Panc1 (cell line): ENCODE measurements around the gene CCDC69. TPM values are rescaled to one million over a fixed set of nuclear protein-coding genes. Genes with fewer than 3 reads are reported as not detected.

Source experiments
- ATAC-seq: fragments of 200-7000 bp; cut with Tn5 transposase; 2 replicates; pipeline ENCODE4 v1.9.1; 2020; ENCODE audit warnings: mild to moderate bottlenecking, moderate library complexity
- BruUV-seq: library from RNA; stranded (reverse); fragments of 400-500 nt; replicated peaks from 2 replicates; lab custom pipeline; 2021; lab: Mats Ljungman, UMichigan
- CTCF ChIA-PET: fragments of 300-600 bp; sonication (Branson Sonifier 250); formaldehyde crosslinking; loops from one replicate; lab custom pipeline; 2022; ENCODE audit warnings: antibody characterized with exemption; lab: Charles Lee
- POLR2A ChIA-PET: fragments of 300-600 bp; sonication (Branson Sonifier 250); formaldehyde crosslinking; loops from one replicate; lab custom pipeline; 2022; ENCODE audit warnings: antibody characterized with exemption; lab: Charles Lee
- DNase-seq: peaks from one replicate; pipeline ENCODE4 v3.0.0-alpha.2; 2010; ENCODE audit warnings: low read depth, low spot score
- H3K27ac ChIP-seq: 2 replicates; pipeline ENCODE4 v1.5.1; 2011; ENCODE audit warnings: mild to moderate bottlenecking, low read length, inconsistent platforms
- H3K27me3 ChIP-seq: fragments of 200-500 bp; sonication (Bioruptor generic); 2 replicates; pipeline ENCODE4 v1.6.0; 2014; ENCODE audit warnings: low read length, inconsistent platforms; ENCODE audit not compliant: control insufficient read depth, insufficient read depth
- H3K36me3 ChIP-seq: fragments of 200-500 bp; sonication (Bioruptor generic); 2 replicates; pipeline ENCODE4 v1.5.1; 2014; ENCODE audit warnings: inconsistent platforms, mild to moderate bottlenecking, low read length, moderate library complexity; ENCODE audit not compliant: control insufficient read depth, insufficient read depth
- H3K4me1 ChIP-seq: 2 replicates; pipeline ENCODE4 v1.5.1; 2011; ENCODE audit warnings: inconsistent platforms, mild to moderate bottlenecking, low read length, moderate library complexity; ENCODE audit not compliant: control insufficient read depth, insufficient read depth
- H3K4me3 ChIP-seq, 2 experiments: 2 replicates each; pipeline ENCODE4 v1.5.1; 2011 to 2012; ENCODE audit warnings: low read depth in 2 of 2, low read length in 2 of 2, mild to moderate bottlenecking in 2 of 2, inconsistent platforms in 1 of 2, moderate library complexity in 1 of 2
- H3K9me3 ChIP-seq: fragments of 200-500 bp; sonication (Bioruptor generic); 2 replicates; pipeline ENCODE4 v1.5.1; 2014; ENCODE audit warnings: low read depth, mild to moderate bottlenecking, inconsistent platforms, low read length, moderate library complexity; ENCODE audit not compliant: control insufficient read depth, insufficient read depth
- POLR2AphosphoS5 ChIP-seq: IDR thresholded peaks from 2 replicates; pipeline ENCODE4 v1.6.1; 2012; ENCODE audit warnings: mild to moderate bottlenecking, low read depth, low read length, moderate library complexity
- SIN3A ChIP-seq: IDR thresholded peaks from 2 replicates; pipeline ENCODE4 v1.6.1; 2012; ENCODE audit warnings: low read depth, mild to moderate bottlenecking, low read length, moderate library complexity, borderline replicate concordance; ENCODE audit not compliant: insufficient read depth
- TCF7L2 ChIP-seq: IDR thresholded peaks from 2 replicates; pipeline ENCODE4 v1.6.1; 2011; ENCODE audit warnings: mild to moderate bottlenecking, low read depth, low read length, inconsistent platforms
- in situ Hi-C: cut with HindIII; loops from 2 replicates; pipeline ENCODE4 v1.10.0; 2016; ENCODE audit warnings: low sequenced_read_pairs, low pct_unique_long_range_greater_than_20kb
- intact Hi-C: fragments of 100-400 bp; cut with micrococcal nuclease; formaldehyde crosslinking; loops from one replicate; pipeline ENCODE4 v1.10.0; 2022; ENCODE audit not compliant: unreplicated experiment
- total RNA-seq: library from RNA; stranded (reverse); gene quantifications from one replicate; pipeline ENCODE4 v1.2.1, GENCODE V29; 2021; ENCODE audit not compliant: unreplicated experiment
- TF ChIP-seq, protein P1 (sequence below): fragments of 450-650 bp; IDR thresholded peaks from 2 replicates; pipeline ENCODE4 v1.5.1; 2017; ENCODE audit warnings: mild to moderate bottlenecking
- TF ChIP-seq, protein P2 (sequence below), 2 experiments: IDR thresholded peaks; 2 replicates each; pipeline ENCODE4 v1.6.1; 2011 to 2012; ENCODE audit warnings: low read depth in 2 of 2, control low read depth in 1 of 2, low read length in 1 of 2, mild to moderate bottlenecking in 1 of 2, moderate library complexity in 1 of 2; ENCODE audit not compliant: insufficient read depth in 1 of 2

The CCDC69 gene
- total RNA-seq, 1 experiment from 2014 or later = 2.1 TPM

DNA sequence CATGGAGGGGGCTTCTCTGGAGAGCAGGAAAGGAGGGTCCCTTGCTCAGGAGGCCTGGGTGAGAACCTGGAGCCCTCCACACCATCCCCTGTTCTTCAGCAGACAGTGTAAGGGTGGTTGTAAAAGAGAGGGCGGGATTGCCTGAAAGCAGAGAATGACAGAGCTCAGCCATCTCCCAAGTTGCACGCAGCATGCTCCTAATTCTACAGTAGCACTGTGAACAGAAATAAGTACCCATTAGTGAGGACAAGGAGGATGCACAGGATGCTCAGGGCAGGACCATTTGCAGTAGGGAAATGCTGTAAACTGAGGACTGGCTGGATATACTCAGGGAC, 8.4 kb downstream of the CCDC69 start:
- Histone ChIP-seq H3K27me3 (no peaks in the 10 kb centered on the region), H3K36me3 (no peaks in the 10 kb centered on the region), H3K4me3 (no peak overlapping the region), H3K27ac (no peak overlapping the region), H3K9me3 (no peaks in the 10 kb centered on the region), H3K4me1 (no peaks in the 10 kb centered on the region)
- in situ Hi-C loops = no loop called here
- ChIA-PET POLR2A (no interaction called here), CTCF (no interaction called here)
- DNase-seq (no peak), ATAC-seq (no peak)
- BruUV-seq = no TSS peak
- intact Hi-C loops = no loop called here
- no peak for TF ChIP-seq POLR2AphosphoS5
- TF ChIP-seq, protein P1, sequence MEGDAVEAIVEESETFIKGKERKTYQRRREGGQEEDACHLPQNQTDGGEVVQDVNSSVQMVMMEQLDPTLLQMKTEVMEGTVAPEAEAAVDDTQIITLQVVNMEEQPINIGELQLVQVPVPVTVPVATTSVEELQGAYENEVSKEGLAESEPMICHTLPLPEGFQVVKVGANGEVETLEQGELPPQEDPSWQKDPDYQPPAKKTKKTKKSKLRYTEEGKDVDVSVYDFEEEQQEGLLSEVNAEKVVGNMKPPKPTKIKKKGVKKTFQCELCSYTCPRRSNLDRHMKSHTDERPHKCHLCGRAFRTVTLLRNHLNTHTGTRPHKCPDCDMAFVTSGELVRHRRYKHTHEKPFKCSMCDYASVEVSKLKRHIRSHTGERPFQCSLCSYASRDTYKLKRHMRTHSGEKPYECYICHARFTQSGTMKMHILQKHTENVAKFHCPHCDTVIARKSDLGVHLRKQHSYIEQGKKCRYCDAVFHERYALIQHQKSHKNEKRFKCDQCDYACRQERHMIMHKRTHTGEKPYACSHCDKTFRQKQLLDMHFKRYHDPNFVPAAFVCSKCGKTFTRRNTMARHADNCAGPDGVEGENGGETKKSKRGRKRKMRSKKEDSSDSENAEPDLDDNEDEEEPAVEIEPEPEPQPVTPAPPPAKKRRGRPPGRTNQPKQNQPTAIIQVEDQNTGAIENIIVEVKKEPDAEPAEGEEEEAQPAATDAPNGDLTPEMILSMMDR = no peak
- no peak for TF ChIP-seq SIN3A
- TF ChIP-seq, protein P2, sequence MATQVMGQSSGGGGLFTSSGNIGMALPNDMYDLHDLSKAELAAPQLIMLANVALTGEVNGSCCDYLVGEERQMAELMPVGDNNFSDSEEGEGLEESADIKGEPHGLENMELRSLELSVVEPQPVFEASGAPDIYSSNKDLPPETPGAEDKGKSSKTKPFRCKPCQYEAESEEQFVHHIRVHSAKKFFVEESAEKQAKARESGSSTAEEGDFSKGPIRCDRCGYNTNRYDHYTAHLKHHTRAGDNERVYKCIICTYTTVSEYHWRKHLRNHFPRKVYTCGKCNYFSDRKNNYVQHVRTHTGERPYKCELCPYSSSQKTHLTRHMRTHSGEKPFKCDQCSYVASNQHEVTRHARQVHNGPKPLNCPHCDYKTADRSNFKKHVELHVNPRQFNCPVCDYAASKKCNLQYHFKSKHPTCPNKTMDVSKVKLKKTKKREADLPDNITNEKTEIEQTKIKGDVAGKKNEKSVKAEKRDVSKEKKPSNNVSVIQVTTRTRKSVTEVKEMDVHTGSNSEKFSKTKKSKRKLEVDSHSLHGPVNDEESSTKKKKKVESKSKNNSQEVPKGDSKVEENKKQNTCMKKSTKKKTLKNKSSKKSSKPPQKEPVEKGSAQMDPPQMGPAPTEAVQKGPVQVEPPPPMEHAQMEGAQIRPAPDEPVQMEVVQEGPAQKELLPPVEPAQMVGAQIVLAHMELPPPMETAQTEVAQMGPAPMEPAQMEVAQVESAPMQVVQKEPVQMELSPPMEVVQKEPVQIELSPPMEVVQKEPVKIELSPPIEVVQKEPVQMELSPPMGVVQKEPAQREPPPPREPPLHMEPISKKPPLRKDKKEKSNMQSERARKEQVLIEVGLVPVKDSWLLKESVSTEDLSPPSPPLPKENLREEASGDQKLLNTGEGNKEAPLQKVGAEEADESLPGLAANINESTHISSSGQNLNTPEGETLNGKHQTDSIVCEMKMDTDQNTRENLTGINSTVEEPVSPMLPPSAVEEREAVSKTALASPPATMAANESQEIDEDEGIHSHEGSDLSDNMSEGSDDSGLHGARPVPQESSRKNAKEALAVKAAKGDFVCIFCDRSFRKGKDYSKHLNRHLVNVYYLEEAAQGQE (IDR thresholded peaks at IDR 0.05; ENCODE audit: insufficient read depth in 1 of 2, low read depth in 2 of 2, low read length in 1 of 2) = no peak
- no peak for TF ChIP-seq TCF7L2

DNA sequence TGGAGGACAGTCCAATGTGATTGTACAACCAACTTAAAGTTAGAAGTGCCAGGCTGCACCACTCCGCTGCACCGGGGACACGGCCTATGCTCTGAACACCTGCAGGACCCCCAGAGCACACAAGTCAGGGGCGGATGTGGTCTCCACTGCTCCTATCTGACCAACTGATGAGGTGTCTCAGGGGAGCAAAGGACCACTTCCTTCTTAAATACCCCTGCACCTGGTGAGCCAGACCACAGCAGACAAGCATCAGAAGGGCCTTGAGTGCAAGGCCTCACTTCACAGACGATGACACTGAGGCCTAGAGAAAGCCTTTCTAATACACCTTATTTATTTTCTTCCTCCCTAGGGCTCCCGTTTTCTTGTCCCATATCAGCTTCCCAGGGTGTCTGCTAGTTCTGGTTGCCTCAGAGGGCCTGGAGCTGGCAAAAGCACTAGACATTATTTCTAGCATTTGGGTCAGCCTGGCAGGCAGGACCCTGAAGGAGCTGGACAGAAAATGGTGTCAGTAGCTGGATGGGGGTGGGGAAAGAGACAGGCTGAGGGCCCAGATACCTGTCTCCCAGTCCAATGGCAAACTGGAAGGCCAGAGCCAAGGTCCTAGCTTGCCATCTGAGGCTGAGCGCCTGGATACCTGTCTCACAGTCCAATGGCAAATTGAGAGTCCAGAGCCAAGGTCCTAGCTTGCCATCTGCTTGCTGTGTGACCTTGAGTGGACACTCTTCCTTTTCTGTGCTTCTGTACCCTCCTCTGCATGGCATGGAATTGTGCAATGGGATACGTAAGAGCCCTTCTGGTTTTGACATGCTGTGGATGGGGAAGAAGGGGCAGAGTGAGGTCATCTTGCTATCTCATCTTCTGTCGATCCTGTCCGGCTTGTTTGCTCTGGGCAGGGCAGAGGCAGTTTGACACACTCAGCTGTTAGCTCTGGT, 9.0 kb downstream of the CCDC69 start:
- intact Hi-C loops = no loop called here
- TF ChIP-seq, protein P2 (IDR thresholded peaks at IDR 0.05; ENCODE audit: insufficient read depth in 1 of 2, low read depth in 2 of 2, low read length in 1 of 2) = no peak
- TF ChIP-seq SIN3A (no peak), POLR2AphosphoS5 (no peak), TCF7L2 (no peak)
- TF ChIP-seq, protein P1 = no peak
- ChIA-PET CTCF (no interaction called here), POLR2A (no interaction called here)
- Histone ChIP-seq H3K9me3 (no peaks in the 10 kb centered on the region), H3K27me3 (no peaks in the 10 kb centered on the region), H3K27ac (no peak overlapping the region), H3K36me3 (no peaks in the 10 kb centered on the region), H3K4me3 (no peak overlapping the region), H3K4me1 (no peaks in the 10 kb centered on the region)
- DNase-seq = no peak
- ATAC-seq = no peak
- no TSS peak for BruUV-seq
- in situ Hi-C loops = no loop called here
